ENCODE data around the gene TMTC2.

The TMTC2 gene

DNA sequence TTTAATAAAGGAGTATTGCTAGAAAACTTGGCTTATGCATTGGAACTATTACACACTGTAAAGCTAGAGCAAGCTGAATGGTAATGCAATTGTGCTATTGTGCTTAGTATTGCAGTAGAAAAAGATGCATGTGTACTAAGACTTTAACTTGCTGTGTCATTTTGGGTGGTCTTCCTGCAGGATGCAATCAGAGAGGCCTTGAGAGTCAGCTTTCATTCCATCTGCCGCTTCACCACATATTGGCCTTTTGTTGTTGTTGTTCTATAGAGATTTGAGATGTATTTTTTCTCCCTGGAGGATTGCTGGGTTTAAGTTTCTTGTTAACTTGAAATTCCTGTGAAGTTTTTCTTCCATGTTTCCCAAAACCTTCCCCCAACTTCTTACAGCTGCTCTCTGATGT, 449.7 kb downstream of the TMTC2 start:
- DNase-seq (ENCODE audit: low spot score) = no peak

DNA sequence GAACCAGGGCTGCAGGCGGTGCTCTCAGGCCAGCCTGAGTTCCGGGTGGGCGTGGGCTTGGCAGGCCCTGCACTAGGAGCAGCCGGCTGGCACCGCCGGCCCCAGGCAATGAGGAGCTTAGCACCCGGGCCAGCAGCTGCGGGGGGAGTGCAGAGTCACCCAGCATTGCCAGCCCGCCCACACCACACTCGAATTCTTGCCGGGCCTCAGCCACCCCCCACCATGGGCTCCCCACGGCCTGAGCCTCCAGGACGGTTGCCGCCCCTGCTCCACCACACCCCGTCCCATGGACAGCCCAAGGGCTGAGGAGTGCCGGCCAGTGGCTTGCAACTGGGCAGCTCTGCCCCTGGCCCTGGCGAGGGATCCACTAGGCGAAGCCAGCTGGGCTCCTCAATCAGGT, 453.4 kb downstream of the TMTC2 start:
- no peak for DNase-seq (ENCODE audit: low spot score)

DNA sequence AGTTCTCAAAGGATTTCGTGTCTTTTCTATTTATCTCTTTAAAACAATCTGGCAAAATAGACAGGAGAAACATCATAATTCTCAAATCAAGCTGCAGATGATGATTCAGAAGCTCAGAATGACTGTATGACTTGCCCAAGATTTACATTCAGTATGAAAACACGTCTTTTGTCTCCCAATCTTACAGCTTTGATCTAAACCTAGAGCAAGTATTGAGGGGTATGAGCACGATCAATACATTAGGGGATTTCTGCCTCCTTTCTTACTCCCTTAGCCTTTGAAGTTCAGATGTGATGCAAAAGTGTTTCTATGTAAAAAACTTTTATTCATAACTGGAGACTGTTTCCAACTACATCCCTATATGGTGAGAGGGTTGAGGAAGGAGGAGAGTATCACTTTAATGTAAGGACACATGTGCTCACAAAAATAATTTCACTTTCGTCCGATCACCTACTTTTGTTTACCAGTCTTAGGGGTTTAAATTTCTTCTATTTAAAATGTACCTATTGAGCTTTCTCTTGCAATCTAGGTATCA, 454.8 kb downstream of the TMTC2 start:
- DNase-seq (ENCODE audit: low spot score) = no peak

DNA sequence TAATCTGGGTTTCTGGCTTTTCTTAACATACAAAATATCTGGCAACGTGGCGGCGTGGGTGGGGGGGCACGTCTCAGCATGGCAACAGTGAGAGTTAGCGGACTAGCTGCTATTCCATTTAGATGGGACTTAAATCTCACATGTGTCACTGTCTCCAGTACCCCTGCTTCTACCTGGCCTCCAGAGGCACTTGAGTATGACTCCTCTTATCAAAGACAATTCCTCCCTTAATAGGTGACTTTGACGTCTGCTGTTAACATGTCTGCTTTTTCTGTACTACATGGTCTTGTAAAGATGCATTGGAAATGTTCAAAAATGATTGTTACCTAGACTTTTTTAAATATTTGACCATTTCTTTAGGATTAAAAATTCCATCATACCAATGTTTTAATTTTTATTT, 456.2 kb downstream of the TMTC2 start:
- DNase-seq (ENCODE audit: low spot score) = no peak

DNA sequence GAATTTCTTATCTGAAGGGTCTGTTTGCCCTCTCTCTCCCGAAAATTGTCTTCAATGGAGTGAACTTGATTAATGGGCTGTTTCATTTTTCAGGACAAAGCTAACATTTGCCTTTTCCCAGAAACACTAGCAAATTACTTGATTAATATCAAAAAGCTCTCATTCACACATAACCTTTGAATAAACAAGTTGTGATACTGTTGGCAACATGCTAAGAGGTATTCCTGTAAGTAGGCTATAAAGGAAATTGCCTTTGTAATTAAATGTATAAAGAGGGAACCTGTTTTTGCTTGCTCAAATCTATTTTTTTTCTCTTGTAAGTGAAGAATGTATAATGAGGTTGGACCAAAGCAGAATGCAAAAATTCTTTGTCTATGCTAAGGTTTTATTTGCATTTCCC, 457.2 kb downstream of the TMTC2 start:
- DNase-seq (ENCODE audit: low spot score) = no peak

DNA sequence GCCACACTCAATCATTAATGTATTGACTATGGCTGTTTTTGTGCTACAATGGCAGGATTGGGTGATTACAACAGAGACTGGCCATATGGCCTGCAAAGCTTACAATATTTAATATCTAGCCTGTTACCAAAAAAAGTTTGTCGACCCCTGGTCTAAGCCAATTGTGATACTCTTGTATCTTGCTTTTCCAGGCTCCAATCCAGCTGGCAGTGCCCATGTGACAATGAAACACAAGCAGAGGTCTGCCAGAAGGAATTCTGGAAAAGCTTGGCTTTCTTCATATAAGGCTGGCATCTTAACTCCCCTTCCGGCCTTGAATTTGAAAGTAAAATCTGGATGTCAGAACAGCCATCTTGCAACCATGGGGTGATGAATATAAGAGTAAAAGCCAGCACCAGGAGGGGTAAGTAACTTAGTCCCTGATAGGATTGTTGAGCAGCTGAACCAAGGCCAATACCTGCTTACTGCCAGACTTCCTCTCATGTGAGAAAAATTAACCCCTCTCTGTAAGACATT, 458.7 kb downstream of the TMTC2 start:
- no peak for DNase-seq (ENCODE audit: low spot score)

DNA sequence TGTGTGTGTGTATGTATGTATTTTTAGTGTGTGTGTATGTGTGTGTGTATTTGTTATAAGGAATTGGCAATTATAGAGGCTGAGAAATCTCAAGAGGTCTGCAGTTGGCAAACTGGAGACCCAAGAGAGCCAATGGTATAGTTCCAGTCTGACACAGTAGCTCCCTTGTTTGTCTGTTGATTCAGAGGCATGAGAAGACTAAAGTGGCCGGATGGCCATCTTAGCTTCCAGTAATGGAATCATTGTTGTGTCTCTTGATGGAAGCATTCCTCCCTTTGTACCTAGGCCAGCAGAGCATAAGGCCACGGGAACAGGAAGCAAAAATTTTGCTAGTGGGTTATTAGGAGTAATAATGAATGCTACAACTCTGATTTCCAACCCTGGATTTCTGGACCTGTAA, 460.6 kb downstream of the TMTC2 start:
- no peak for DNase-seq (ENCODE audit: low spot score)

DNA sequence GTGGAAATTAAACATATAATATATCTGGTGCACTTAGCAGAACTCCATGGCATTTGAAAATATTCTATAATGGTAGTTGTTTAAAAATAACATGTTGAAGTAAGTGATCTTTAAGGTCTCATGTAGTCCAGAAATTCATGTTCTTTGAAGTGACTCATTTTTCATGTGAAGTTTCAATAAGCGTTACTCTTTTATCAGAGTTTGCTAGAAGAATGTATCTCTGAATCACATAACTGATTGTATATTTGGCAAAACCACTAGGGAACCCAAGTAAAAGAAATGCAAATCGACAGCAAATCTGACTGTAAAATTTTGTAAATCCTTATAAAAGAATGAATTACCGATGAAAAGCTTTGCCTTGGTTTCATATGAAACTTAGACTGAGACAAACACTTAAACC, 463.3 kb downstream of the TMTC2 start:
- DNase-seq (ENCODE audit: low spot score) = no peak

DNA sequence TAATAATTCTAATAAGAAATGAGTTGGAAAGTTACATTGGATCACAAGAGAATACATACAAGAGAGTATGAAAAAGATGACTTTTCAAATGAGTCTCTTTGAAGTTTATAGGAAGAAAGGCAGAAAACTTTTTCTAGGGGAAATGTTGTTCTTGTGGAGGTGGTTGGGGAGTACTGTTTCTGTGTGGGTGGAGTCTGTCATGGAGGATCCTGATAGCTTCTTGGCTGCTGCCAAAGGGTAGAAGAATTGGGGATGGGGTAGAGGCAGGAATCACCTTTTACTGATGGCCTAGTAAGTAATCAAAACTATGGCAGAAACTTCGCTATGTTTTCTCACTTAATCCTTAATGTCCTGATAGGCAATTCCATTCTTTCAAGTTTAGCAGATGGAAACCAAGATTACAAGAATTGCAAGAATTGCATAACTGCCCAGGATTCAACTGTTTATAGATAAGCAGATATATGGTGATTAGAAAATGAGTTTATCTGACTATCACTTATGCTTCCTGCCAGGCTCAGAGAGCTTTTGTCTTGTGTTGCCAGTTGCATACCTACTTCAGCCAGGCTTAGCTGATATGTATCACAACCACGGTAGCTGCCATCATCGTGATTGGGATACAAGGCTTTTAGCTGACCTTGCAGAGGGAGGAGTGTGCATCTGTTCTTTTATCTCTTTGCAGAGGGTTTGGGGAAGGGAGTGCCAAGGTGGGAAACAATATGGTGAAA, 463.9 kb downstream of the TMTC2 start:
- no peak for DNase-seq (ENCODE audit: low spot score)

DNA sequence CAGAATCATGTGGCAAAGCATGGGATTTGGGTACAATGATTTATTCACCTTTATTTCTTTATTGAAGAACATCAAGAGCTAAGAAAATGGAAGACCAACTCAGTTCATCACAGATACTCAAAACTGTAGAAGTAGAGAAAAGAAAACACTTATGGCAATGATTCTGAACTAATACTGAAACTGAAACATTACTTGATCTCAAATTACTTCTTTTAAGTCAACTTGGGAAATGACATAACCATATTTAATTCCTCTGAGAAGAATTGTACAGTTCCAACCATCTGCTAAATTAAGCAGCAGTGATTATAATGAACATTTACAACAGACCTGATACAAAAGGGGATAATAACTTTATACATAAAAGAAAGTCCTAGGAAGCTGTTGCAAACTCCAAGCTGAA, 466.5 kb downstream of the TMTC2 start:
- DNase-seq (ENCODE audit: low spot score) = no peak

DNA sequence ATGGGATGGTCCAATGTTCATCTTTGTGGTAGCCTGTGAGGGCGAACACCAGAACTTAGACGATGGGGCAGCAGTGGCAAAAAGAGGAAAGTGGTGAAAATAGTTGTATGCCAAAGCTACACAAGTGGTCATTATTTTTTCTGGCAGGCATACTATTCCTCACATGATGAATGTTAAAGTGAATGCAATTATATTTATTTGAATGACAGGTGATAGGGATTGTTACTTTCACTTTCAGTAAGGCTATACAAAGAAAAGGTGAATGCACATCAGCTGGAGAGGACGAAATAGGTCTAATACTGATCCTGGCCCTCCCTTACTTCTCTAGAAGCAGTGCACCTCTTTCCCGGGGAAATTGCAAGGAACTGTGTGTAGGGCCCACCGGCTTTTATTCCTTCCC, 470.1 kb downstream of the TMTC2 start:
- no peak for DNase-seq (ENCODE audit: low spot score)

DNA sequence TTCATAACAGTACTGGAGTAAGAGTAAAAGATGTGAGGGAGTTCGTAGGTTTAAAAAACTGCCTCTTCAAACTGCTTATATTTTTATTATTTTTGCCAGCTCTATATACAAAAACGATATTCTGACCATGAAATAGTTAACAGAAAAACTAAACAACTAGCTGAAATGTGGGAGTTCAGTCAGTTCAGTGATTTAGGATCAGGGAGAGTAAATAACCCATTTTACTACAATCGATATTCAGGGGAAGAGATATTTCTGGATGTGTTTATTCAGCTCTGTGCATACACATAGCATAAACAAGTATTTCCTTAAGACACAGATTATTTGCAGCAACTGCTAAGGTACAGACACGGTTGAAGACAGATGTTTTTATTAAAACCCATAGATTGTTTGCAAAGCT, 470.9 kb downstream of the TMTC2 start:
- no peak for DNase-seq (ENCODE audit: low spot score)

DNA sequence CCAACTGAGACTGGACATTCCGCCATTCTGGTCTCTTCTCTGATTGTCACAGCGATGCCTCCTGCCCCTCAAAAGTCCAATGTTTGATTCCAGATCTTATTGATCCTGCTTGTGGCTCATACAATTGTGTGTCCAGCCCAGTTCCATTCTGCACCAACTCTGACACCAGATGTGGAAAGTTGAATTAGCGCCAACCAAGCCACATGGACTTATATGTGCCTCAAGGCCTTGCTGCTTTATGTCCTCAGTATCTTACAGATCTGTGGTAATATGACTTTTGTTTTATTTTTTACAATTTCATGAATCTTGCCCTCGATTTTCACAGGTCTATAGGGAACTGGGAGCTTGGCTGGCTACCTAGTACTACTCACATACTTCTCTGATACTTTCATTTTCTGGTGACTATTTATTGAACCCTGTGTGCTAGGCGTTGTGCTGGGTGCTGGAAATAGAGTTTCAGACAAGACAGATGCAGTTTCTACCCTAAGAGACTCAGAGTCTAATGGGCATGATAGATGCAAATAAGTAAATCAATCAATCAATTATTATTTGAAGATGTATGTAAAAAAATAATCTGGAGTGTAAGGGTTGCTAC, 472.0 kb downstream of the TMTC2 start:
- DNase-seq (ENCODE audit: low spot score) = no peak

DNA sequence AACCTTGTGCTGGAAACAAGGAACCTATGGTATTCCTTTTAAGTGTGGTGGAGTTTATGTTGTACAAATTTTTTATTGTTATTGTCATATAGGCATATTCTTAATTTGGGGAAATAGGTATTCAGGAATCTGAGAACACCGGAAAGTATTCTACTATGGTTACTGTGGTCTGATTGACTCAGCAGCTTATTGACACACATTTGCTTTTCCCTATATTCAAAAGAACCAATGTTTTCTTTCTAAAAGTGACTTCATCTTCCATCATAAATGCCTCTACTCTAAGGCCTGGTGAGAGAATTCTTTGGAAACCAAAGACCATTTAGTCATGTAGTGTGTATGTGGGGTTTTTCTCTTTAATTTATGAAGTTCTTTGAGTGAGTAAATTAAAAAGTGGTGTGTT, 474.8 kb downstream of the TMTC2 start:
- no peak for DNase-seq (ENCODE audit: low spot score)

DNA sequence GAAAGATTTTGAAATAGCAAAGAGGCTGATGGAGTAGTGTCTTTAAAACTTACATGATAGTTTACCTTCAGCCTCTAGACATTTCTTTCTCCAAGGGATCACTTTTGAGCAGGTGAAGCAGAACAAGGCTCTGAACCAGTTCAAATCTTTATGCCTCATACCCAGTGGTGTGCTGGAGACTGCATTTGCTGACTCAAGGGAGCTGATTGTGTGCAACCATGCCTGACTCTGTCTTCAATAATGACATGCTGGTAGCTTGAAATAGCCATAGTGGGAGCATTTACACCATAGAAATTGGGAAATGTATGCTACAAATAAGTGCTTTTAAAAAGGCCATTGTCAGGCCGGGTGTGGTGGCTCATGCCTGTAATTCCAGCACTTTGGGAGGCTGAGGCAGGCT, 482.0 kb downstream of the TMTC2 start:
- DNase-seq (ENCODE audit: low spot score) = no peak

DNA sequence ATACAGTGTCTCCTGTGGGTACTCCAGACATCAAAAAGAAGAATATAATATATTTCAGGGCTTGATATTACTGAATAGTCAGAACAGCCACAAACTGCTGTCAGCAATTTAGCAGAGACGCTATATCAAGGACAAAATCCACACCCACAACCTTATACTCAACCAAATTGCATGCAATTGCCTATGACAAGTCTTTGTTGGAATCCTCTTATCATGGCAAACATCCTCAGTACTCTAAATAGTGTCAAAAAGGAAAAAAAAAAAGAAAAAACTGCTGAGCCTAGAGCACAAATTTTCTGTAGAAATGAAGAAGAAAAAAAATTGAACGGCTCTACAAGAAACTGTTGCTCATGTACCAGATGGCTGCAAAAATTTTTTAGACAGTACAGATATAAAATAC, 485.7 kb downstream of the TMTC2 start:
- no peak for DNase-seq (ENCODE audit: low spot score)

DNA sequence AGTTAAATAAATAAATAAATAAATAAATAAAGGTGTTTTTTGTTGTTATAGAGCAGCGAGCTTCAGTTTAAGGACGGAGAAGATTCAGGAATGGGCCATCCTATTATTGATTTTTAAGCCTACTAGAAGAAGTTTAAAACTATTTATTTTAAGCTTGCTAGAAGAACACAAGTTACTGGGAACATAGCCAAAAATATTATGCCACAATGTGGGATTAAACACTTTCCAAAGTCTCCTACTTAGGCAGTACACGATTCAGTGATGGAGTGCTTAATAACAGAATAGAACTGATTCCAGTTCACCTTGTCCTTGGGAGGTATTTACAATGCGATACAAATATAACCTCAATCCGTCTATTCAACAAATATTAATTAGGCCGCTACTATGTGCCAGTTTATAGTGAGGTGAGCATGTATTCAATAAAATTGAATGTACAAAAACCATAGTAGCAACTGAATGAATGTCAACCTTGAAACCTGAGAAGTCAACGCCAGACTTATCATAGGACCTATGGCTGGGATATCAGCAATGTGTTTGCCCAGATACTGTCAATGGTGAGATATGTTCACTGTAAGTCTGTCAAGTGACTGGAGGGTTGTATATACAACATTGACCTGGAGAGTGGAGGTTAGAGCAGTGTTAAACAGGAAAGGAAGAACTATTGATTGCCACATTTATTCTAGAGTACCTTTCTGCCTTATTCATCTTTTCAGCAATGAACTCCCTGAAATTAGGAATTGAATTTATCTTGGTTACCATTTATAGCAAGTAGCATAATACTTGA, 486.4 kb downstream of the TMTC2 start:
- no peak for DNase-seq (ENCODE audit: low spot score)

DNA sequence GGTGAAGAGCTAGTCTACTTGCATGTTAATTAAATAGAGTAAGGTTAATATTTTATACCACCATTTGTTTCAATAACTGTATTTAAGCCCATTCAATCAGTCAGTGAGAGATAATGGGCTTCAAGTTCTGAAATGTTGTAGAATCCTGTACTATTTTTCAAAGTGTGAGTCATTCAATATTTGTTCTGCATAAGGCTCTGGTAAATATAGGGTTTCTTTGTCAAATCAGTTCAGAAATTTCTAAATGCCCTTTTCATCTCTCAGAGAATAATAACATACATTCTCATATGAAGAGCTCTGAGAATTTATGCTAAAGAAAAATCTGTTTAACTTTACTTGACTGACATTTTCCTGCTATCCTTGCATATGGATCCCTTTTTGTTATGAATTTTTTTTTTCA, 493.3 kb downstream of the TMTC2 start:
- DNase-seq (ENCODE audit: low spot score) = no peak

DNA sequence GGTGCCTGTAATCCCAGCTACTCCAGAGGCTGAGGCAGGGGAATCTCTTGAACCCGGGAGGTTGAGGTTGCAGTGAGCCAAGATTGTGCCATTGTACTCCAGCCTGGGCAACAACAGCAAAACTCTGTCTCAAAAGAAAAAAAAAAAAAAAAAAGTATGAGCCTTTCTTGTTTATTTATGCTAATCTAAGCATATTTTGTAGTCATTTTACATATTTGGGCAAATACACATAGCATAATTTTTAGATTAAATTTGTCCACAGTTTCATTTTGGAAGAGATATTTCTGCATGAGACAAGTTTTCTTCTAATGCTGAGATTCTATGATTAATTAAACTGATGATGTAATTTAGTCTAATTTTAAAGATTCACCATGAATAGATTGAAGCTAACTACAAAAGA, 494.4 kb downstream of the TMTC2 start:
- no peak for DNase-seq (ENCODE audit: low spot score)

DNA sequence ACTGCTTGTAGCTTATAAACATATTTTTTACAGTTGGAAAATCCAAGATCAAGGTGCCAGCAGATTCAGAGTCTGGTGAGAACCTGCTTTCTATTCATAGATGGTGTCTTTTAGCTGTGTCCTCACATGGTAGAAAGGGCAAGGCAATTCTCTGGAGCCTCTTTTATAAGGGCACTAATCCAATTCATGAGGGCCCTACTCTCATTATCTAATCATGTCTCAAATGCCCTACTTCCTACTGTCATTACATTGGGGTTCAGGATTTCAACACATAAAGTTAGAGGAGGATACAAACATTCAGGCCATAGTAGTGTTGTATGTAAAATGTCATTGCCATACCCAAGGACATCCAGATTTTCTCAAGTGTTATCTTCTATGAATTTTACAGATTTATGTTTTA, 496.4 kb downstream of the TMTC2 start:
- DNase-seq (ENCODE audit: low spot score) = no peak
